Mesodermal cell (in vitro differentiated cells): Measurements from ENCODE around the gene MTREX. TPM values are rescaled to one million over a fixed set of nuclear protein-coding genes. Genes with fewer than 3 reads are reported as not detected.
A peak's percentile ranks its signal among the peaks of the same experiment; 100 is the strongest.

Source experiments
- H3K27ac ChIP-seq: 2 replicates; pipeline ENCODE4 v1.7.0; 2013; ENCODE audit warnings: mild to moderate bottlenecking, low read depth, low read length, moderate library complexity; ENCODE audit not compliant: severe bottlenecking
- H3K36me3 ChIP-seq: 2 replicates; pipeline ENCODE4 v1.7.1; 2013; ENCODE audit warnings: mild to moderate bottlenecking, low read length, moderate library complexity; ENCODE audit not compliant: control insufficient read depth, insufficient read depth
- H3K4me1 ChIP-seq: one replicate; pipeline ENCODE4 v1.7.1; 2013; ENCODE audit warnings: mild to moderate bottlenecking, low read length; ENCODE audit not compliant: insufficient read depth, control insufficient read depth, poor library complexity, severe bottlenecking
- H3K4me3 ChIP-seq: 2 replicates; pipeline ENCODE4 v1.7.0; 2013; ENCODE audit warnings: low read length, control low read depth, mild to moderate bottlenecking; ENCODE audit not compliant: insufficient read depth, poor library complexity, severe bottlenecking; ENCODE audit errors: extremely low read depth
- H3K9me3 ChIP-seq: 2 replicates; pipeline ENCODE4 v1.7.1; 2013; ENCODE audit warnings: mild to moderate bottlenecking, low read length, moderate library complexity; ENCODE audit not compliant: control insufficient read depth
- WGBS, 2 experiments: methylation state at CpG; one replicate each; pipeline ENCODE4 v1.1.5; 2013; ENCODE audit warnings: missing lambda C conversion rate in 2 of 2; ENCODE audit not compliant: insufficient coverage in 2 of 2; 5-methylcytosine and 5-hydroxymethylcytosine counted together
- polyA plus RNA-seq, 2 experiments: library from polyadenylated mRNA; stranded (reverse); fragments of 50-300 nt; gene quantifications; one replicate each; pipeline ENCODE4 v1.2.3, GENCODE V29; 2013

MTREX gene
- 51.5 TPM for polyA plus RNA-seq (2013, experiment 1 of 2)
- polyA plus RNA-seq (2013, experiment 2 of 2): 59.9 TPM

DNA sequence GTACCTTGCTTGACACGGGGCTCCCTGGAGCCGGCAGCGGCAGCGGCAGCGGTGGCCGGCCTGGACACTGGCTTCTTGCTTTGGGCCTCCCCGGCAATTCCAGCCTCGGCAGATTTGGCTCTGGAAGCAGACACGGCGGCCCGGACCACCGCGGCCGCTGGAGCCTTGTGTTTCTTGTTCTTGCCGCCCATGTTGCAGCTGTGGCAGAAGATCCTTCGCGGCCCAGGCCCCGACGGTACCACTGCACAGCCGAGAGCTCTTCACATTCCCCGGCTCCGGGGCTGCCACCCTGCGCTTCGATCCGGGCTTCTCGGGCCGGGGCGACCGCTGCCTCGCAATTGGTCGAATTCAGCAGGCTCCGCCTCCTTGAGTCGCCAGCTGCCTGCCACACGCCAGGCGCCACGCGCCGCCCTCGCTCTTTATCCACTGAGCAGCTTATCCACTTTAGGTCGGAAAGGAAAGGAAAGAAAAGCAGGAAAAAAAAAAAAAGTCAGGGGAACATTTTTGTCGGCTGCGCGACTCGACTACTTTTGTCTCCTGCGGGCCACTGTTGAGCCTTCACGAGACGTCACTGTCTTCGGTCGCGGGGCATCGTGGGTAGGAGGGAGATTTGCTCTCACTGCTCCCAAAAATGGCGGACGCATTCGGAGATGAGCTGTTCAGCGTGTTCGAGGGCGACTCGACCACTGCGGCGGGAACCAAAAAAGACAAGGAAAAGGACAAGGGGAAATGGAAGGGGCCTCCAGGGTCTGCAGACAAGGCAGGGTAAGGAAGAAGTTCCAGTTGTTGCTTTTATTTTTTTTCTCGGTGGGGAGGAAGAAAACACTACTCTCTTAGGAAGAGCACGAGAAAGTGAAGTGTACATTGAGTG, at the start of gene MTREX, which contains the start of gene DHX29:
Gene MTREX (plus strand): TSS at position 607 of the 871 bp plus-strand sequence. CDS start 25 bp downstream, at position 632.
Gene DHX29 (minus strand): TSS at position 312 of the 871 bp plus-strand sequence. CDS start 121 bp downstream, at position 191.
- Histone ChIP-seq H3K4me3 (peak within 1 kb of the TSS; percentile 63), H3K9me3 (no peaks in the 10 kb centered on the region), H3K4me1 (peaks cover 13% of the 10 kb centered on the region), H3K27ac (peak within 1 kb of the TSS; percentile 97), H3K36me3 (peaks cover 17% of the 10 kb centered on the region)
- 1% methylated on average over 42 to 46 of the region's 62 CpGs for WGBS, 2 experiments

DNA sequence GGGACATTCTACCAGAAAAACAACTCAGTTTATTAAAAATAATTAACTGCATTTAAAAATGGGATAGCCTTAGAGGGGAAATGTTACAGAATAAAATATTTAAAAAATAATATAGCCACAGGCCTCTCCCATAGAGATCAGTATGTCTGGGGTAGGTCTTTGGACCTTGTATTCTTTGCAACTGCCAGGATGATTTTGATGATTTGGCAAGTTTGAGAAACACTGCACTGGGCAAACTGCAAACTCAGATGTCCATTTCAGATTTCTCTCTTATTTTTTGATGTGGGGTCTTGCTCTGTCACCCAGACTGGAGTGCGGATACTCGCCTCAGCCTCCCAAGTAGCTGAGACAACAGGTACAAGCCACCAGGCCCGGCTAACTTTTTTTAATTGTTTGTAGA, 49.5 kb upstream of the MTREX start:
- no peak overlapping the region for H3K4me3 ChIP-seq
- no peaks in the 10 kb centered on the region for H3K9me3 ChIP-seq
- WGBS, 2 experiments: 96 to 100% methylated on average over 2 to 3 of the region's 3 CpGs
- peaks cover 40% of the 10 kb centered on the region for H3K36me3 ChIP-seq
- no peaks in the 10 kb centered on the region for H3K4me1 ChIP-seq
- H3K27ac ChIP-seq: no peak overlapping the region

DNA sequence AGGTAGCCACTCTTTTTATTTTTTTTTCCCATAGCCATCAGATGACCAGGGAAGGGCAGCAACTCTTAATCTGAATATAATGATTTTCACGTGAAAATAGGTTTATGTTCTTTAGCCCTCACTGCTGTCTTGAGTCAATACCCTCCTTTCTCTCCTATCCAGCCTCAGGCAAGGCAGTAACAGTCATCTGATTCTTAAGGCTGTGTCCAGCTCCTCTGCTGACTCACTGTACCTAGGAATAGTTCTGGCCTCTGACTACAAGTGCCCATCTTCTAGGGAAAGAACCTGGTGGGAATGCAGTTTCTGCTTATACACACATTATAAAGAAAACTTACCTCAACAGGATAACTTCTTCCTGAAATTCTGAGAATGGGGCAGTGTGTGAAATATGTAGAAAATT, 31.0 kb upstream of the MTREX start:
- WGBS, 2 experiments: 78 to 100% methylated on average over 1 of the region's 1 CpG

GRCh38 chr5:55278778-55279177, 29.0 kb upstream of the MTREX start:
- H3K4me1 ChIP-seq: no peaks in the 10 kb centered on the region
- H3K36me3 ChIP-seq: peaks cover 66% of the 10 kb centered on the region
- H3K9me3 ChIP-seq: no peaks in the 10 kb centered on the region
- no peak overlapping the region for H3K4me3 ChIP-seq
- H3K27ac ChIP-seq: no peak overlapping the region
- 97 to 98% methylated on average over 4 of the region's 4 CpGs for WGBS, 2 experiments

More for the DNA sequence above, 31.0 kb upstream of the MTREX start:
- Histone ChIP-seq H3K4me1 (no peaks in the 10 kb centered on the region), H3K9me3 (no peaks in the 10 kb centered on the region), H3K4me3 (no peak overlapping the region), H3K27ac (no peak overlapping the region), H3K36me3 (peaks cover 71% of the 10 kb centered on the region)

- WGBS, 2 experiments: 82 to 88% methylated on average over 1 of the region's 1 CpG
- peaks cover 53% of the 10 kb centered on the region for H3K36me3 ChIP-seq
- no peaks in the 10 kb centered on the region for H3K9me3 ChIP-seq
- no peak overlapping the region for H3K4me3 ChIP-seq
- H3K27ac ChIP-seq: no peak overlapping the region
- H3K4me1 ChIP-seq: no peaks in the 10 kb centered on the region
These were observed 21.3 kb upstream of the MTREX start for GRCh38 chr5:55286411-55286933.

DNA sequence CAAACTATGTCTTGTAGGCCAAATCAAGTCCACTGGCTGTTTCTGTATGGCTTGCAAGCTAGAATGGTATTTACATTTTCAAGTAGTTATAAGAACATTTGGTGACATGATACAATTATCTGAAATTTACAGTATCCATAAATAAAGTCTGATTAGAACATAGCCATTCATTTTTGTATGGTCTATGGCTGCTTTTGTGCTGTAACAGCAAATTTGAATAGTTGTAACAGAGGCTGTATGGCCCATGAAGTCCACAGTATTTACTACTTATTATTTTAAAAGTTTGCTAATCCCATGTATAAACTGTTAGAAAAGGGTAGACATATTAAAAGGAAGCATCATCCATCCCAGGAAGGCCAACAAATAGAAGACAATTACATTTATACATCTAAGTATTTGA, 18.0 kb upstream of the MTREX start:
- Histone ChIP-seq H3K27ac (no peak overlapping the region), H3K4me3 (no peak overlapping the region), H3K9me3 (no peaks in the 10 kb centered on the region), H3K4me1 (no peaks in the 10 kb centered on the region), H3K36me3 (peaks cover 58% of the 10 kb centered on the region)

DNA sequence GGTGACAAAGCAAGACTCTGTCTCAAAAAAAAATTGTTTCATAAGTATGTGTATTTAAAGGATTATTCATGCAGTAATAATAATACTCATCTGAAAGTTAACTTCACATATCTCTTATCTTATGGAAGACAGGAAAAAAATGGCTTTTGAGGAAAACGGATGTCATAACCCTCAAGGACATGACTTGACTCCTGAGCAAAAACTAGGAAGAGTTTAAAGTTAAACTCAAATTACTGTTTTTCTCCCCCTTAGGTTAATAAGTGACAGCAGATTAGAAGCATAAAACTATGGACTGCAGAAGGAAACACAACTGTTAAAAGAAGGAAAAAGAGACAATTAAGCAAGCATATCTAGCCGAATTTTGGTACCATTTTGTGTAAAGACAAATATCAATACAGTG, 16.8 kb upstream of the MTREX start:
- H3K27ac ChIP-seq: no peak overlapping the region
- no CpG with 5 or more reads among the region's 2 CpGs for WGBS, 2 experiments
- no peaks in the 10 kb centered on the region for H3K9me3 ChIP-seq
- H3K36me3 ChIP-seq: peaks cover 65% of the 10 kb centered on the region
- H3K4me3 ChIP-seq: no peak overlapping the region
- no peaks in the 10 kb centered on the region for H3K4me1 ChIP-seq

GRCh38 chr5:55294935-55295334, 12.9 kb upstream of the MTREX start:
- peaks cover 56% of the 10 kb centered on the region for H3K36me3 ChIP-seq
- no peaks in the 10 kb centered on the region for H3K4me1 ChIP-seq
- H3K27ac ChIP-seq: no peak overlapping the region
- WGBS, 2 experiments: 100% methylated on average over 1 of the region's 1 CpG; no CpG with 5 or more reads in 1 of the 2 experiments
- no peak overlapping the region for H3K4me3 ChIP-seq
- no peaks in the 10 kb centered on the region for H3K9me3 ChIP-seq

DNA sequence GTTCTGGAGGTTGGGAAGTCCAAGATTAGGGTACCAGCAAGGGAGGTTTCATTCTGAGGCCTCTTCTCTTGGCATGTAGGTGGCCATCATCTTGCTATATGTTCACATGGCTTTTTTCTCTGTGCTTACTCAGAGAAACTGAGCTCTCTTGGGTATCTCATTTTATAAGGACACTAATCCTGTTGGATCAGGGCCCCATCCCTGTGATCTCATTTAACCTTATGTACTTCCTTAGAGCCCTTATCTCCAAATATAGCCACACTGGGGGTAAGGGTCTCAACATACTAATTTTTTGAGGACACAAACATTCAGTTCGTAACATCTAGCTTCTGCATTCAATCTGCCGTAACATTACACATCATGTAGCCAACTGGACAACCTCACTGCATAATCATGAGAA, 6.9 kb upstream of the MTREX start:
- Histone ChIP-seq H3K27ac (no peak overlapping the region), H3K9me3 (peaks cover 7% of the 10 kb centered on the region), H3K36me3 (peaks cover 35% of the 10 kb centered on the region), H3K4me1 (no peaks in the 10 kb centered on the region), H3K4me3 (no peak overlapping the region)
- WGBS, 2 experiments: 100% methylated on average over 2 of the region's 2 CpGs; no CpG with 5 or more reads in 1 of the 2 experiments

DNA sequence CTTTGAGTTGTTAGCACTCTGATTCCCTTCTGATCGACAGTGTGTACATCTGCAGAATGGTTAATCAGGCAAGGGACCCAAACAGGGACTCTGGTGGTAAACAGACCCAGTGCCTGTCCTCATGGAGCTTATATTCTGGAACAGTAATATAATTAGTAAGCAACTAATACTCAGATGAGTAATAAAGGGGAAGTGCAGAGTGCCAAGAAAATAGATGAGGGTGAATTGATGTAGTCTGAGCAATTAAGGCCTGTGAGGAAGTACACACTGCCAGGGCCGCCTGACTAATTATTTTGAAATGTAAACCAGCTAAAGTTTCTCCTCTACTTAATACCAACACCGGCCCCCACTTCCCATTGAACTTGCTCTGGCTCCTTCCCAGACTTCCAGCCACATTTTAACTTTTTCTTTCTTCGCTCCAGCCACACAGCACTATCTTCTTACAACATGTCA, 4.5 kb upstream of the MTREX start:
- Histone ChIP-seq H3K4me1 (peaks cover 6% of the 10 kb centered on the region), H3K27ac (no peak overlapping the region)
- 89 to 96% methylated on average over 4 of the region's 4 CpGs for WGBS, 2 experiments

GRCh38 chr5:55304584-55304983, 3.2 kb upstream of the MTREX start:
- Histone ChIP-seq H3K4me3 (no peak overlapping the region), H3K27ac (no peak overlapping the region), H3K4me1 (peaks cover 12% of the 10 kb centered on the region), H3K9me3 (peaks cover 7% of the 10 kb centered on the region), H3K36me3 (peaks cover 22% of the 10 kb centered on the region)
- no CpG with 5 or more reads among the region's 6 CpGs for WGBS, 2 experiments

More for the DNA sequence above, 4.5 kb upstream of the MTREX start:
- Histone ChIP-seq H3K4me3 (no peak overlapping the region), H3K9me3 (peaks cover 7% of the 10 kb centered on the region), H3K36me3 (peaks cover 22% of the 10 kb centered on the region)
